PC-3 (cell line): Measurements from ENCODE around the gene WIZ.

Experiments
- EZH2 ChIP-seq: fragments of 300-600 bp; sonication (generic); IDR thresholded peaks from one replicate; pipeline ENCODE4 v1.6.1; 2017; ENCODE audit warnings: antibody characterized with exemption, mild to moderate bottlenecking, low read length; ENCODE audit not compliant: unreplicated experiment
- EZH2phosphoT487 ChIP-seq: fragments of 300-600 bp; sonication (generic); IDR thresholded peaks from 2 replicates; pipeline ENCODE4 v1.6.1; 2018; ENCODE audit warnings: mild to moderate bottlenecking, antibody characterized with exemption, low read length, borderline replicate concordance
- TF ChIP-seq, protein P1 (sequence below): fragments of 300-600 bp; sonication (generic); conservative IDR thresholded peaks from 2 replicates; pipeline ENCODE4 v1.5.1; 2017; ENCODE audit warnings: antibody characterized with exemption, low read depth, mild to moderate bottlenecking, low read length

DNA sequence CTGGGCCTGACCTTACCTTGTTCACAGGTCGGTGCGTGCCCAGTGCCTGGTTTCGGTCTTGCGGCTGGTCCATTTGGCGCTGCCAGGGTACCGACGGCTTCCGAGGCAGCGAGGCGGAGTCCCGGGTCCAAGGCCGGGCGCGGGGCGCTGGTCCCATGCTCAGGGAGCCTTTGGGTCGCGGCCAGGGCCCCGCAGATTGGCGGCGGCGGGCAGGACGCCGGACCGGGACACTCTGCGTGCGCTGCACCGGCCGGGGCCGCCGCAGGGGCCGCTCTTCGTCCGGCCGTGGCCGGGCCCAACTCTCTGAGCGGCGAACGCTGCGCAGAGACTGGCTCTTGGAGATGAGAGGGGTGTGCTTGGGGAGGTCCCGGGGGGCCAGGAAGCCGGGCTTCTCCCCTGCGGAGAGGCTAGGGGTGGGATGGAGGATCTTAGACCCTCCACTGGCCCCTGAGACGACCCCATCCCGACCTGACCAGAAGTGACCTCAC, 3.4 kb upstream of the WIZ start:
- TF ChIP-seq, protein P1, sequence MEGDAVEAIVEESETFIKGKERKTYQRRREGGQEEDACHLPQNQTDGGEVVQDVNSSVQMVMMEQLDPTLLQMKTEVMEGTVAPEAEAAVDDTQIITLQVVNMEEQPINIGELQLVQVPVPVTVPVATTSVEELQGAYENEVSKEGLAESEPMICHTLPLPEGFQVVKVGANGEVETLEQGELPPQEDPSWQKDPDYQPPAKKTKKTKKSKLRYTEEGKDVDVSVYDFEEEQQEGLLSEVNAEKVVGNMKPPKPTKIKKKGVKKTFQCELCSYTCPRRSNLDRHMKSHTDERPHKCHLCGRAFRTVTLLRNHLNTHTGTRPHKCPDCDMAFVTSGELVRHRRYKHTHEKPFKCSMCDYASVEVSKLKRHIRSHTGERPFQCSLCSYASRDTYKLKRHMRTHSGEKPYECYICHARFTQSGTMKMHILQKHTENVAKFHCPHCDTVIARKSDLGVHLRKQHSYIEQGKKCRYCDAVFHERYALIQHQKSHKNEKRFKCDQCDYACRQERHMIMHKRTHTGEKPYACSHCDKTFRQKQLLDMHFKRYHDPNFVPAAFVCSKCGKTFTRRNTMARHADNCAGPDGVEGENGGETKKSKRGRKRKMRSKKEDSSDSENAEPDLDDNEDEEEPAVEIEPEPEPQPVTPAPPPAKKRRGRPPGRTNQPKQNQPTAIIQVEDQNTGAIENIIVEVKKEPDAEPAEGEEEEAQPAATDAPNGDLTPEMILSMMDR, result no peak; the same call in 1 of the 2 replicates
- TF ChIP-seq EZH2 (no peak), EZH2phosphoT487 (no peak)
